ENCODE measurements around the gene RUNX3.

GRCh38 chr1:24881034-24881433 lies 49.0 kb downstream of the RUNX3 start:
- TF ChIP-seq POLR2AphosphoS5 (IDR thresholded peaks at IDR 0.05; ENCODE audit: borderline replicate concordance, low read depth, low read length) (no peak), EZH2 (IDR thresholded peaks at IDR 0.05) (no peak), FOXP2 (optimal IDR thresholded peaks at IDR 0.05; ENCODE audit: control extremely low read depth, extremely low read length, insufficient read depth) (no peak)
